Stimulated activated CD8-positive, alpha-beta memory T cell treated with anti-CD3 and anti-CD28 coated beads, Interleukin-12 subunit alpha, Interleukin-12 subunit beta, amount 100 ng/mL, for 1 hour (primary cell): ENCODE measurements around the gene DHRSX.
"Not testable (repeated sequence)": the region's sequence is repeated elsewhere in the genome, so short reads cannot be mapped to it uniquely, and the experiment has no call there.

Experiments
- DNase-seq: peaks from one replicate; pipeline ENCODE4 v3.0.0-alpha.2; 2020; ENCODE audit warnings: low read depth

DHRSX gene

DNA sequence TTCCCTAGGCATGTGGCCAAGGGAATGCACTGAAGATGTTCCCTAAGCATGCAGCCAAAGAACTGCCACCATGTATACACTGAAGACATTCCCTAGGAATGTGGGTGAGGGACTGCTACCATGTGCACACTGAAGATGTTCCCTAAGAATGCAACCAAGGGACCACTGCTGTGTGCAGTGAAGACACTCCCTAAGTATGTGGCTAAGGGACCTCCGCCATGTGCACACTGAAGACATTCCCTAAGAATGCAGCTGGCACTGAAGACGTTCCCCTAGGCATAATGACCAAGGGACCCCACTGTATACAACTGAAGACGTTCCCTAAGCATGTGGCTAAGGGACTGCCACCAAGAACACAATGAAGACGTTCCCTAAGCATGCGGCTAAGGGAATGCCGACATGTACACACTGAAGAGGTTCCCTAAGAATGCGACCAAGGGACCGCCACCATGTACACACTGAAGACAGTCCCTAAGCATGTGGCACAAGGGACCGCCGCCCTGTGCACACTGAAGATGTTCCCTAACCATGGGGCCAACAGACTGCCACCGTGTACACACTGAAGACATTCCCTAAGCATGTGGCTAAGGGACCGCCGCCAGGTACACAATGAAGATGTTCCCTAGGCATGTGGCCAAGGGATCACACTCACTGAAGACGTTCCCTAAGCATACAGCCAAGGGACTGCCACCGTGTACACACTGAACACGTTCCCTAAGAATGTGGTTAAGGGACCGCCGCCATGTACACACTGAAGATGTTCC is 25.6 kb downstream of the DHRSX start:
- DNase-seq: no peak

DNA sequence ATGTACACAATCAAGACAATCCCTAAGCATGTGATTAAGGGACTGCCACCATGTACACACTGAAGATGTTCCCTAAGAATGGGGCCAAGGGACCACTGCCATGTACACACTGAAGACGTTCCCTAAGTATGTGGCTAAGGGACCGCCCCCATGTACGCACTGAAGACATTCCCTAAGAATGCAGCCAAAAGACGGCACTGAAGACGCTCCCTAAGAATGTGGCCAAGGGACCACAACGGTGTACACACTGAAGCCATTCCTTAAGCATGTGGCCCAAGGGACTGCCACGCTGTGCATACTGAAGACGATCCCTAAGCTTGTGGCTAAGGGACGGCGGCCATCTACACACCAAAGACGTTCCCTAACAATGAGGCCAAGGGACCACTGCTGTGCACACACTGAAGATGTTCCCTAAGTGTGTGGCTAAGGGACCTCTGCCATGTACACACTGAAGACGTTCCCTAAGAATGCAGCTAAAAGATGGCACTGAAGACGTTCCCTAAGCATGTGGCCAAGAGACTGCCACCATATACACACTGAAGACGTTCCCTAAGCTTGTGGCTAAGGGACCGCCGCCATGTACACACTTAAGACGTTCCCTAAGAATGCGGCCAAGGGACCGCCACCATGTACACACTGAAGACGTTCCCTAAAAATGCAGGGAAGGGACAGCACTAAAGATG is 26.4 kb downstream of the DHRSX start:
- DNase-seq: no peak

DNA sequence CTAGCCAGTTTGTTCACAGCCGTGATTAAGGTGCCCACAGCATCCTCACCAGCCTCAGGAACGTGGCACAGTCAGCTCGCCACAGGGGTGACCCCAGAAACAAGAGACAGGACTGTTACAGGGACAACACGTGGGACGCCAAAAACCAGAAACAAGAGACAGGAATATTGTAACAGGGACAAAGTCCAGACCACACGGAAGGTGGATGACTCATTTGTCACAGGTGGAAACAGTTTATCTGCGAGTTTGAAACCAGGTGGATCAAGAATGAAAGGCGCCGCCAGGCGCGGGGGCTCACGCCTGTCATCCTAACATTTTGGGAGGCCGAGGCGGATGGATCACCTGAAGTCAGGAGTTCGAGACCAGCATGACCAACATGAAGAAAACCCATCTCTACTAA is 27.7 kb downstream of the DHRSX start:
- DNase-seq: not testable (repeated sequence)

DNA sequence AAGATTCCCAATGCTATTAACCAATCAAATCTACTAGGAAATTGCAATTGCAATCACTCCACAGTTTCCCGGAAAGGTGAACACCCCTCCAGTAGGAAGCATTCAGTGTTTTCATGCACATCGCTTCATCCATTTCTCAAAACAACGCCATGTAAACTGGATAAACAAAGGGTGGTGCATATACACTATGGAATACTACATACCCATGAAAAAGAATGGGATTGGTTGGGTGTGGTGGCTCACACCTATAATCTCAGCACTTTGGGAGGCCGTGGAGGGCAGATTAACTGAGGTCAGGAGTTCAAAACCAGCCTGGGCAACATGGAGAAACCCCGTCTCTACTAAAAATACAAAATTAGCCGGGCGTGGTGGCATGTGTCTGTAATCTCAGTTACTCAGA is 29.1 kb downstream of the DHRSX start:
- no peak for DNase-seq

DNA sequence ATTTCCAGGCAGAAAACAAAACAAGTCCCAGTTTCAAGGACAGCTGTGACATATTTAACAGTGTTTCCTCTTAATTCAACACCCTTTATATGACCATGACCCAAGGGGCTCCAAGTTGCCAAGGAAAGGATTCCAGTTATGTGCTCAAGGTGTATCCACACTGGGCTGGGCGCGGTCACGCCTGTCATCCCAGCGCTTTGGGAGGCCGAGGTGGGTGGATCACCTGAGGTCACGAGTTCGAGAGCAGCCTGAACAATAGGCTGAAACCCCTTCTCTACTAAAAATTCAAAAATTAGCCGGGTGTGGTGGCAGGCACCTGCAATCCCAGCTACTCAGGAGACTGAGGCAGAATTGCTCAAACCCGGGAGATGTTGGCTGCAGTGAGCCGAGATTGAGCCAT is 29.6 kb downstream of the DHRSX start:
- DNase-seq: not testable (repeated sequence)

DNA sequence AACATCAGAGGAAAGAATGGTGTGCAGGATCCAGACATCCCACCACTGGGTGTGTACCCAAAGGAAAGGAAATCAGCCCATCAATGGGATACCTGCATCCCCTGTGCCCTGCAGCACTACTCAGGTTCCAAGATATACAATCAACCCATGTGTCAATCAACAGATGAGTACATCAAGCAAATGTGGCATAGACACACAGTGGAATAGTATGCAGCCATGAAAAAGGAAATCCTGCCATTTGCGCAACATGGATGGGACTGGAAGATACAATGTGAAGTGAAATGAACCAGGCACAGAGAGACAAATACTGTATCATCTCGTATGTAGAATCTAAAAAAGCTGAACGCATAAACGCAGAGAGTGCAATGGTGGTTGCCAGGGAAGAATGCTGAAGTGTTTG is 30.9 kb downstream of the DHRSX start:
- DNase-seq: not testable (repeated sequence)

DNA sequence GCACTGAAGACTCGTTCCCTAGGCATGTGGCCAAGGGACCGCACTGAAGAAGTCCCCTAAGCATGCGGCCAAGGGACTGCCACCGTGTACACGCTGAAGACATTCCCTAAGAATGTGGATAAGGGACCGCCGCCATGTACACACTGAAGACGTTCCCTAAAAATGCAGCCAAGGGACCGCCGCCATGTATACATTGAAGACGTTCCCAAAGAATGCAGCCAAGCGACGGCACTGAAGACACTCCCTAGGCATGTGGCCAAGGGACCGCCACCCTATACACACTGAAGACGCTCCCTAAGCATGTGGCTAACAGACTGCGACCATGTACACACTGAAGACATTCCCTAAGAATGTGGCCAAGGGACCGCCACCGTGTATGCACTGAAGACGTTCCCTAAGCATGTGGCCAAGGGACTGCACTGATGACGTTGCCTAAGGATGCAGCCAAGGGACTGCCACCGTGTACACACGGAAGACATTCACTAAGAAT is 31.5 kb downstream of the DHRSX start:
- no peak for DNase-seq

DNA sequence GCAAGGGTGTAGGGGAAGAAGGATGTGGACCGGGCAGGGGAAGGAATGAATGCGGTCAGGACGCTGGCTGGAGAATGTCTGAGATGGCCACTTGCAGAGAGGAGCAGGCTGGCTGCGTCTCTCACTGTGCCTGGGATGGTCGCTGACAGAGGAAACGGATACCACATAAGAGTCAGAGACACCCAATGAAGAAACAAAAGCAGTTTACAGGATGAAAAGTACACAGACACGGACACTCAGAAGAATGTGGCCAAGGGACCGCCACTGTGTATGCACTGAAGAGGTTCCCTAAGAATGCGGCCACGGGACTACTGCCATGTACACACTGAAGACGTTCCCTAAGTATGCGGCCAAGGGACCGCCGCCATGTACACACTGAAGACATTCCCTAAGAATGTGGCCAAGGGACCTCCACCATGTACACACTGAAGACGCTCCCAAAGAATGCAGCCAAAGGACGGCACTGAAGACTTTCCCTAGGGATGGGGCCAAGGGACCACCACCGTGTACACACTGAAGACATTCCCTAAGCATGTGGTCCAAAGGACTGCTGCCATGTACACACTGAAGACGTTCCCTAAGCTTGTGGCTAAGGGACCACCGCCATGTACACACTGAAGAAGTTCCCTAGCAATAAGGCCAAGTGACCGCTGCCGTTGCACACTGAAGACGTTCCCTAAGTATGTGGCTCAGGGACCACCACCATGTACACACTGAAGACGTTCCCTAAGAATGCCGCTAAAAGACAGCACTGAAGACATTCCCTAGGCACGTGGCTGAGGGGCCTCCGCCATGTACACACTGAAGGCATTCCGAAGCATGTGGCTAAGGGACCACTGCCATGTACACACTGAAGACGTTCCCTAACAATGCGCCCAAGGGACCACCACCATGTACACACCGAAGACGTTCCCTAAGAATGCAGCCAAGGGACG is 32.2 kb downstream of the DHRSX start:
- no peak for DNase-seq

DNA sequence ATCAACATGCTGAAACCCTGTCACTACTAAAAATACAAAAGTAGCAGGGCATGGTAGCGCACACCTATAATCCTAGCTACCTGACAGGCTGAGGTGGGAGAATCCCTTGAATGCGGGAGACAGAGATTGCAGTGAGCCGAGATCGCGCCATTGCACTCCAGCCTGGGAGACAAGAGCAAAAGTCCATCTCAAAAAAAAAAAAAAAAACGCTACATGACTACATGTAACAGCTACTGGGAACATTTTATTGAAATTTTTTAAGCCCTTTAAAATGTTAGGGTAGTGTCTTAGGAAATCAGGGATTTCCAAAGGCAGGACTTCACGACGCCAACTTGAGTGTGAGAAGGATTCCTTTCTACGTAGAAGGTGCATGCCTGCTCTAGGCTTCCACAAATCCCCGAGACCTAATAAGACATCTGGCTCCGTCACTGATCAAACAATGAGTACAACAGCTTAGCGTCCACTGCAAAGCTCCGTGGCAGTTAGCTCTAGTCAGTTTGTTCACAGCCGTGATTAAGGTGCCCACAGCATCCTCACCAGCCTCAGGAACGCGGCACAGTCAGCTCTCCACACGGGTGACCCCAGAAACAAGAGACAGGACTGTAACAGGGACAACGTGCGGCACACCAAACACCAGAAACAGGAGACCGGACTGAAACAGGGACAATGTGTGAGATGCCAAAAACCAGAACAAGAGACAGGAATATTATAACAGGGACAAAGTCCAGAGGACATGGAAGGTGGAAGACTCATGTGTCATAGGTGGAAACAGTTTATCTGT is 33.7 kb downstream of the DHRSX start:
- no peak for DNase-seq

DNA sequence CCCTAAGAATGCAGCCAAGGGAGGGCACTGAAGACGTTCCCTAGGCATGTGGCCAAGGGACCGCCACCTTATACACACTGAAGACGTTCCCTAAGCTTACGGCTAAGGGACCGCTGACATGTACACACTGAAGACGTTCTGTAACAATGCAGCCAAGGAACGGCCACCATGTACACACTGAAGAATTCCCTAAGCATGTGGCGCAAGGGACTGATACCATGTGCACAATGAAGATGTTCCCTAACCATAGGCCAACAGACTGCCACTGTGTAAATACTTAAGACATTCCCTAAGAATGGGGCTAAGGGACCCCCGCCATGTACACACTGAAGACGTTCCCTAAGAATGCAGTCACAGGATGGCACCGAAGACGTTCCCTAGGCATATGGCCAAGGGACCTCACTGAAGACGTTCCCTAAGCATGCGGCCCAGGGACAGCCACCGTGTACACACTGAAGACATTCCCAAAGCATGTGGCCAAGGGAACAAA is 36.1 kb downstream of the DHRSX start:
- DNase-seq: no peak

DNA sequence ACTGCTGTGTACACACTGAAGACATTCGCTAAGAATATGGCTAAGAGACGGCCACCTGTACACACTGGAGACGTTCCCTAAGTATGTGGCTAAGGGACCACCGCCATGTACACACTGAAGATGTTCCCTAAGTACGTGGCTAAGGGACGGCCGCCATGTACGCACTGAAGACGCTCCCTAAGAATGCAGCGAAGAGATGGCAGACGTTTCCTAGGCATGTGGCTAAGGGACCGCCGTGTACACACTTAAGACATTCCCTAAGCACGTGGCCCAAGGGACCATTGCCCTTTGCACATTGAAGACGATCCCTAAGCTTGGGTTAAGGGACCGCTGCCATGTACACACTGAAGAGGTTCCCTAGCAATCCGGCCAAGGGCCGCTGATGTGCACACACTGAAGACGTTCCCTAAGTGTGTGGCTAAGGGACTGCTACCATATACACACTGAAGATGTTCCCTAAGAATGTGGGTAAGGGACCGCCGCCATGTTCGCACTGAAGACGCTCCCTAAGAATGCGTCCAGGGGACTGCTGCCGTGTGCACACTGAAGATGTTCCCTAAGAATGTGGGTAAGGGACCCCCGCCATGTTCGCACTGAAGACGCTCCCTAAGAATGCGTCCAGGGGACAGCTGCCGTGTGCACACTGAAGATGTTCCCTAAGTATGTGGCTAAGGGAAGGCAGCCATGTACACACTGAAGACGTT is 36.7 kb downstream of the DHRSX start:
- no peak for DNase-seq

DNA sequence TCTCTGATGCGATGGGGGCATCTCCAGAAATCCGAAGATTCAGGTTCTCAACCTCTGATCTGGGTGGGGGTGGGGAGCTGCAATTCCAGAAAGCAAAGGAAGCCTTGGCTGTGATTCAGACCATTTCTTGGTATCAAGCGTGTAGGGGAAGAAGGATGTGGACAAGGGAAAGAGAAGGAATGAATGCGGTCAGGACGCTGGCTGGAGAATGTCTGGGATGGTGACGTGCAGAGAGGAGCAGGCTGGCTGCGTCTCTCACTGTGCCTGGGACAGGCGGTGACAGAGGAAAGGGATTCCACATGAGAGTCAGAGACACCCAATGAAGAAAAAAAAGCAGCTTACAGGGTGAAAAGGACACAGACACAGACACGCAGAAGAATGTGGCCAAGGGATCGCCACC is 37.3 kb downstream of the DHRSX start:
- DNase-seq: not testable (repeated sequence)

DNA sequence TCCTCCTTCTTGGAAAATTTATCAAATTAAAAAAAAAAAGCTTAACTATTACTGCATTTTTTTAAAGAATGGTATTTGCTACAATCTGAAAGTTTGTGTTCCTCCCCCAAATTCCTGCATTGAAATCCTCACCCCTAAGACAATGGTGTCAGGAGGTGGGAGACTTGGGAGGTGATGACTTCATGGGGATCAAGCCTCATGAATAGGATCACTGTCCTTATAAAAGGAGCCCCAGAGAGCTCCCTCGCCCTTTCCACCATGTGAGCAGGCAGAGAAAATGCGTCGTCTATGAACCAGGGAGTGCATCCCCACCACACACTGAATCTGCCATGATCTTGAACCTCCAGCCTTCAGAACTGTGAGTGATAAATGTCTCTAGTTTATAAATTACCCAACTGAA is 38.0 kb downstream of the DHRSX start:
- DNase-seq: no peak

DNA sequence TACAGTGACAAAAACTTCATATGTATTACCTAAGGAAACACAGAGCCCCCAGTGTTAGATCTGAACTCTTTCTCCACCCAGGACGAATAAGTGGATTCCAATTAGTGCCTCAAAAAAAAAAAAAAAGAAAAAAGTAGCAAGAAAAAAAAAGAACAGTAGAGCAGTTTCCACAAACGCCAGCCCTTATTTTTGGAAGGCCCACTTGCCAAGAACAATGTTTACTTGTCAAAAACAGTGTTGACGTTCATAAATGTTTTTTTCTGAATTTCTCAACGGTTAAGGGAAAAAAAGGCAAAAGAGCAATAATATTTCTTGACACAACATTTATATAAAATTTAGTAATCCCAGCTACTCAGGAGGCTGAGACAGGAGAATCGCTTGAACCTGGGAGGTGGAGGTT is 38.7 kb downstream of the DHRSX start:
- no peak for DNase-seq

DNA sequence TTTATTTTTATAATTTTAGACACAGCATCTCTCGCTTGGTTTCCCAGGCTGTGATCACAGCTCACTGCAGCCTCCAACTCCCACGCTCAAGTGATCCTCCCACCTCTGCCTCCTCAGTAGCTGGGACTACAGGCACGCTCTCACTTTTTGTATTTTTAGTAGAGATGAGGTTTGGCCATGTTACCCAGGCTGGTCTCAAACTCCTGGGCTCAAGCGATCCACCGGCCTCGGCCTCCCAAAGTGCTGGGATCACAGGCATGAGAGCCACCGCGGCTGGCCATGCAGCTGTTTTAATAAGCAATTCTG is 39.1 kb downstream of the DHRSX start:
- no peak for DNase-seq

DNA sequence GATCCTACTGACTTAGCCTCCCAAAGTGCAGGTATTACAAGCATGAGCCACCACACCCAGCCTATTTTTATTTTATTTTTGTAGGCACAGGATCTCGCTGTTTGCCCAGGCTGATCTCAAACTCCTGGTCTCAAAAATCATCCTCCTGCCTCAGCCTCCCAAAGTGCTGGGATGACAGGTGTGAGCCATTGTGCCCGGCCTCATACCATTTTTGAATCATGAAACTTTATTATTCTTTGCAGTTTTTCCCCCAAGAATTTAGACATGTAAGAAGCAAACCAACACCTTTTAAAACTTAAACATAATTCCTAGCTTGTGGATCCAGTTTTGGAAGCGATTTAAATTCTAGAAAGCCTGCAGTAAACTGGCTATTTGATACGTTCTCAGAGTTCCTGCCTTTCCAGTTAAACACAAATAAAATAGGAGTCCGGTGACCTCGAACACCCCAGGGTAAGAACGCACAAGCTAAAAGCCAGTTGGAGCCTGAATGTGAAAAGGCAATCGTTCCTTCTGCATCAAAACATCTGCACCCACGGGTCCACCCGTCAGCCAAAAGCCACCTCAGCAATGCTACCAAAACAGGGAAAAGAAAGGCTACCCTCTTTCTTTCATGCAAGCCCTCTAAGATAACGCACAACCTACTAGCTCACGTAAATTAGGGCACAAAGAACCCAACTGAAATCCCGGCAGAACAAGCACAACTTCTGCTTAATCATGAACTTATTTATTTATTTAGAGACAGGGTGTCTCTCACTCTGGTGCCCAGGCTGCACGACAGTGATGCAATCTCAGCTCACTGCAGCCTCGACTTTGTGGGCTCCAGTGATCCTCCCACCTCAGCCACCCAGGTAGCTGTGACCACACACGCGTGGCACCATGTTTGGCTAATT is 39.7 kb downstream of the DHRSX start:
- DNase-seq: not testable (repeated sequence)

DNA sequence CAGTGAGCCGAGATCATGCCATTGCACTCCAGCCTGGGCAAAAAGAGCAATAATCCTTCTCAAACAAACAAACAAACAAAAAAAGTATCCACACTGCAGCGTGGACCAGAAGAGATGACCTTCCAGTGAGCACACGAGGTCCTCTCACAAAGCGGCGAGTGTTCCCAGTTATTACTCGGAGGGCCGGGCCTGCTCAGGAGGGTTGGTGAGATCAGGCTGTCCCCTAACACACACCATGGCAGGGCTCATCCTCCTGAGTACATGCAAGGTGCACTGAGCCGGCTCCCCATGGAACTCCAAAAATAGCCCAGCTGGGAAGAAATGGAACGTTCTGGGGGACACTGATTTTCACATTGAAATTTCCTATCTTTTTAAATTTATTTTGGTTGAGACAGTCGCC is 40.7 kb downstream of the DHRSX start:
- not testable (repeated sequence) for DNase-seq

DNA sequence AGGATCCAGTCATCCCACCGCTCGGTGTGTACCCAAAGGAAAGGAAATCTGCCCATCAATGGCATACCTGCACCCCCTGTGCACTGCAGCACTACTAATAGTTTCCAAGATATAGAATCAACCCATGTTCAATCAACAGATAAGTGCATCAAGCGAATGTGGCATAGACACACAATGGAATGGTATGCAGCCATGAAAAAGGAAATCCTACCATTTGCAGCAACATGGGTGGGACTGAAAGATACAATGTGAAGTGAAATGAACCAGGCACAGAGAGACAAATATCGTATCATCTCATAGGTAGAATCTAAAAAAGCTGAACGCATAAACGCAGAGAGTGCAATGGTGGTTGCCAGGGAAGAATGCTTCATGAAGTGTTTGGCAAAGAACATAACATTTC is 42.5 kb downstream of the DHRSX start:
- no peak for DNase-seq

DNA sequence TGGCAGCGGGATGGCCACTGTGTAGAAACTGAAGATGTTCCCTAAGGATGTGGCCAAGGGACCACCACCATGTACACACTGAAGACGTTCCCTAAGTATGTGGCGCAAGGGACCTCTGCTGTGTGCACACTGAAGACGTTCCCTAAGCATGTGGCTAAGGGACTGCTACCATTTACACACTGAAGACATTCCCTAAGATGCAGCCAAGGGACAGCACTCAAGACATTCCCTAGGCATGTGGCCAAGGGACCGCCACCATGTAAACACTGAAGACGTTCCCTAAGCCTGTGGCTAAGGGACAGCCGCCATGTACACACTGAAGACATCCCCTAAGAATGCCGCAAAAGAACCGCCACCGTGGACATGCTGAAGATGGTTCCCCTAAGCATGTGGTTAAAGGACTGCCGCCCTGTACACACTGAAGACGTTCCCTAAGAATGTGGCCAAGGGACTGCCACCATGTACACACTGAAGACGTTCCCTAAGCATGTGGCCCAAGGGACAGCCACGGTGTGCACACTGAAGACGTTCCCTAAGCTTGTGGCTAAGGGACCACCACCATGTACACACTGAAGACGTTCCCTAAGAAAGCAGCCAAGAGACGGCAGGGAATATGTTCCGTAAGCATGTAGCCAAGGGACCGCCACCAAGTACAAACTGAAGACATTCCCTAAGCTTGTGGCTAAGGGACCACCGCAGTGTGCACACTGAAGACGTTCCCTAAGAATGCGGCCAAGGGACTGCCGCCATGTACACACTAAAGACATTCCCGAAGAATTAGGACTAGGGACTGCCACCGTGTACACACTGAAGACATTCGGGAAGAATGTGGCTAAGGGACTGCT is 43.3 kb downstream of the DHRSX start:
- DNase-seq: no peak
